GM18867 (cell line): Measurements from ENCODE around the gene AFF3.
A peak's percentile ranks its signal among the peaks of the same experiment; 100 is the strongest.
"Not testable (repeated sequence)": the region's sequence is repeated elsewhere in the genome, so short reads cannot be mapped to it uniquely, and the experiment has no call there.

Experiments used
- ATAC-seq: cut with Tn5 transposase; IDR thresholded peaks from one replicate; pipeline ENCODE4 v1.9.1; 2021; ENCODE audit warnings: mild to moderate bottlenecking, moderate library complexity; ENCODE audit not compliant: unreplicated experiment

AFF3 gene

DNA sequence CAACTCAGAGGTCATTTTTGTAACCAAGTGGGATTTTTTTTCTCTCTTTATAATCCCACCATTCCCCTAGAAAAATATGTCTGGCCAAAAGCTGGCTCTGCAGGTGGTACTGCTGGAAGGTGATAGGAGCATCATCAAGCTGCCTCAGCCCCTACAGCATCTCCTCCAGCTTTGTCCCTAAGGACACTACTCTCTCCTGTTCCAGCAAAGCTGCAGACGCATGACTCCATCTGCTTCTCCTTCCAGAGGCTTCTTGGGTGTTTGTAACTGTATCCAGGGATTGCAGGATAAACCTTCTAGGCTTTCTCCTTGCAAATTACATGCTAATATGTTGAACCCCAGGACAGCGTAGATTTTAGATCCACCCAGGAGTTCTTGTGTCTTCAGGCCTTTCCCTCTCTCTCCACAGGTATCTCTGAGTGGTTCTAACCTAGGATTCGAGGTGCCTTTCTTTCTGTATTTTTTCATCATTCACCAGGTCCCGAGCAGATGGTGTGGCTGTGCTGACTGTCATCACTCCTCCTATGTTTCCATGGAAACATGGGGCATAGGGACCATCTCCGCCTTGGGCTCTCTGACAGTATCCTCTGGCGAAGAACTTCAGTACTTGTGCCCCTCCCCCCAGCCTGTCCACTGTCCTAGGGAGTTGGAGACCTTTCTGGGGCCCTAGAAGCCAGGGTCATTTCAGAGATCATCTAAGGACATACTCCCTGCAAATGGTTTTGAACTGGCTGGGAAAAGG lies 34.3 kb downstream of the AFF3 start:
- no peak for ATAC-seq

DNA sequence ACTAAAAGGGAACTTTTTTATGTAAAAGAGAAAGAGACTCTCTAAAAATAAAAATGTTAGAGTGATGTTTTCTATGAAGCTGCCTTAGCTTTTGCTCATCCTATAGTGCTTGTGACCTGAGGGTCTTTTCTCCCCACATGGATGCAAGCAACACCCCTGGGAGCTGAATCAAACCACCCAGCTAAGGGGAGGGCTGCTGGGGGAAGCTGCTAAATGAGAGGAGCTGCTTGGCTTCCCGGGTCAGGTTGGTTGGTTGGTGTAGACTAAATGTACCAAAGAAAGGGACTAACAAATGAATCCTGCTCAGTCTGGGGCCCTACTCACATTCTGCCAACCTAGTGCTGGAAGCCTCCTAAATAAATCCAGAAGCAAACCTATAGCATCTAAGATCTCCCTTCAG lies 35.0 kb downstream of the AFF3 start:
- no peak for ATAC-seq

- ATAC-seq: no peak
These were observed 35.9 kb downstream of the AFF3 start for GRCh38 chr2:100106460-100106859.

- ATAC-seq: no peak
These were observed 36.7 kb downstream of the AFF3 start for GRCh38 chr2:100105678-100106054.

- no peak for ATAC-seq
These were observed 37.4 kb downstream of the AFF3 start for GRCh38 chr2:100104718-100105677.

GRCh38 chr2:100104265-100104664 lies 38.1 kb downstream of the AFF3 start:
- not testable (repeated sequence) for ATAC-seq

DNA sequence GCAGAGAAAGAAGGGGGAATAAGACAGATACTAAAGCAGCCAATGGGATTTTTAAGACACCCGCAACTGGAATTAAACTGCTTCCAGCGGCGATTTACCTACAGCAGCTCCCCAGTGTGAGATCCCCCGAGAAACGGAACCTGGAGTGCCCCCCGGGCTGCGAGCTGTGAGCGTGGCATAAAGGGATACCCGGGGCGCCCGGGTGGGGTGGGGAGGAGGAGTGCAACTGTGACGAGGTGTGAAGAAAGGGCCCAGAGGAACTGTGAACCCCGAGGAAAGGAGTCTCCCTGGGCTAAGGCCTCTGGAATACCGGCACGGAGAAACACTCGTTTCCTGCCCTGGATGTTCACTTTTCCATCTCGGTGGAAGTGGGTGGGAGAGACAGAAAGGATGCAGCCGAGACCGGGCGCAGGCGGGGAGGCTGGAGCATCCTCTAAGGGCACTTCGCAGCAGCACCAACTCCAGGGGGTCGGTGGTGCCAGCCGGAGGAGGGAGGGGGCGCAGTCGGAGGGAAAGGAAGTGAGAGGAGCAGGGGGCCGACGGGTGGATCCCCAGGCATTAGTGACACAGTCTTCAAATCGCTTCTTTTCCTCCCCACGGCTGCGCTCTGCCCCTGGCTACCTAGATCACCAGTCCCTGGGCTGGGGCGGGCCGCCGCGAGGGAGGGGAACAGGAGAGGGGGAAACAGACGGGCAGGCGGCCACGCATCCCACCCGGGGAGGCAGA lies 38.7 kb downstream of the AFF3 start:
- ATAC-seq: not testable (repeated sequence)

DNA sequence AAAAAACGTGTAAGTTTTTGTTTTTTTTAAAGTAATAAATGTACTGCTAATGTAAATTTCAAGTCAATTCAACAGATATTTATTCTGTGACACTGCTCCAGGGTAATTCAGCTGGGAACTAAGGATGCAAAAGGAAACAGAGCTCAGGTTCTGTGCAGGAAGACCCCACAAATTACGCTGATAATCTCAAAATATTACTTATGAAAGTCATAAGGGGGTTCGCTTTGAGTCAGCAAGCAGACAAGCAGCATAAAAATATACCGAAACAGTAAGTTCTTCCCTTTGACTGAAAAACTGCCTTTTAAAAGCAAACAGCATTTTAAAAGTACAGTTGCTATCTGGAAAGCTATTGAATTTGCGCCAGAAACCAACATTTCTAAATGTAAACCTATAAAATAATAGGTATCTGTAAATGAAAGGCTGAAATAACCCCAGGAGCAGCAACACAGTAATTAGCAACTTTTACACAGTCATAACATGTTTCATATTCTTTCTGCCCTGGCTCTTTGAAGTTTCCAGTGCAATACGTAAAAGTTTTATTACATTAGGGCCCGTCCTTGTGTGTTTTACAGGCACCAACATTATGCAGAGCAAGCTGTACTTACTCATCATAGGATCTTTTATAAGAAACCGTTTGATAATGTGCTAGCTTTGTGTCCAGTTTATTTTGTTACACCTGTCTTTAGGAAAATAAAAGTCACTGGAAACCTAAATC lies 39.8 kb downstream of the AFF3 start:
- peak; percentile 48 for ATAC-seq

DNA sequence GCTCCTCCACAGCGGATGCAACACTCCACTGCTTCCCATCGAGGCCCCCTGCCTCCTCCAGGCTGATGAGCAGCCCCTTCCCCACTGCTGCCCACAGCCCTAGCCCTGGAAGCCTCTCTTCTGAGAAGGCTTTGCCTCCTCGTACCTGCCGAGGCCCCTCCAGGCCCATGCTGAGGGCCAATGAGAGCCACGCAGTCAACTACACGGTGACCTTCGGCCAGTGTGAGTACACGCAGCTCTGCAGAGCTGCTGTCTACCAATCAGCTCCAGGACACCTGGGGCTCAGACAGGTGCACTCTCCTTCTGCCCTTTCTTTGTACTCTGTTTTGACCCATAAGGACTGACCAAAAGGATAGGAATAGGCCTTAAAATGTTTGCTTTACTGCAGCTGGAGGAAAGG lies 43.5 kb downstream of the AFF3 start:
- ATAC-seq: not testable (repeated sequence)

DNA sequence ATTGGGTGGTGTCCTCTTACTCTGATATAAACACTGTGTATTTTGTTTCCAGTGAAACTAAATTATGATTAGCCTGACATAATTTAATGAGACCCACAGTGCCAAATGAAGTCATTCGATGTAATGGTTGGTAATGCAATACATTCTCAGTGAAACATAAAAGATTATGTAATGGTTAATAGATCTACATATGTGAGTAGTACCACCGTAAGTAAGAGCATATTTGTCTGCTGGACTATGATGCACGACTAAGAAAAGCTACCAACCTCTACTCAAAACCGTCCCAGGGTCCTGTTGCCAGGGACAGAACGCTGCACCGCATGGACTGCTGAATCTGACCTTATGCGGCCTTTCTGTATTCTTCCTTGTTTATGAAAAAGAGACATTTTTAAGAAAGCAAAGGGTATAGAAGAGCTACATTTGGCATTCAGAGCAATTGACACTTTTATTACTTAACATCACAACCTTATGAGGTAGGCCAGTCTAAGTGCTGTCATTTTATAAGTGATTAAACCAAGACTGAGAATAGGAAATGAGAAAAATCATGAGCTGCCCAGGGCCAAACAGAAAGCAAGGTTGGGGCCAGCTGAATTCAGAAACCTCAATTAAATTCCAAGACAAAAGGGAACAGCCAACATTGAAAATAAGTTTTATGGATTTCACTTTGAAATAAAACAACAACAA lies 44.6 kb downstream of the AFF3 start:
- ATAC-seq: not testable (repeated sequence)

- ATAC-seq: not testable (repeated sequence)
These were observed 46.5 kb downstream of the AFF3 start for GRCh38 chr2:100095845-100096244.

GRCh38 chr2:100091807-100092206 lies 50.6 kb downstream of the AFF3 start:
- ATAC-seq: not testable (repeated sequence)

GRCh38 chr2:100085744-100086143 lies 56.6 kb downstream of the AFF3 start:
- ATAC-seq: not testable (repeated sequence)

DNA sequence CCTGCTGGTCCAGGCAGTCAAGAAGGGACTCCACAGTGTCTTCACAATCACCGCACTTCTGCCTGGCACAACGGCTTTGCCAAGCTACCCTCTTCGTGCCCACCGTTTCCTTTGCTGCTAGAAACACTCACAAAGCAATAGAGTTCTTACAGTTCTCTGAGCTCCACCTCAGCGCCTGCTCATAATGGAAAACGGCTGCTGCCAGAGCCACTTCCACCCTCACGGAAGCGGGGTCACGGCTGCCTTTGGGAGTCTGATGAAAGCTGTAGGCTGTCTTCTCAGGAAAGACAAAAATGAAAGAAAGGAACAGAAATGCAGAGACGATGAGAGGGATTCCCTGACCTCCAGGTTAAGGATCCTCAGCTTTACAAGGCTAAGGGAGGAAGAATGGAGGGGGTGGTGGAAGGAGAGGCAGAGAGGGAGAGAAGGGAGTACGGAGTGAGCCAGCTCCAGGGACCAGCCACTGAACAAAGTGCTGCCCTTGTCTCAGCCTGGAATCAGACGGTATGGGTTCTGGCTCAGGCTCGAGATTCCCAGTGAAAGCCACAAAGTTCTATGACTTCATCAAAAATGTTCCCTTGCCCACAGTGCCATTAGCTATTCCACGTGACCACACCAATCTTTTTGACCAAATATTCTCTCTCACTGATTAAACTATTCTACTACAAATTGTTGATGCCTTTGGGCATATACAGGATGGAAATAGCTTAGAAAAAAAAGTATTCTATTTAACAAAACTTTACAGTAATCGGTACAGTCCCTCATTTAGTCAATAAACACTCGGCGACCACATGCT lies 58.8 kb downstream of the AFF3 start:
- not testable (repeated sequence) for ATAC-seq

DNA sequence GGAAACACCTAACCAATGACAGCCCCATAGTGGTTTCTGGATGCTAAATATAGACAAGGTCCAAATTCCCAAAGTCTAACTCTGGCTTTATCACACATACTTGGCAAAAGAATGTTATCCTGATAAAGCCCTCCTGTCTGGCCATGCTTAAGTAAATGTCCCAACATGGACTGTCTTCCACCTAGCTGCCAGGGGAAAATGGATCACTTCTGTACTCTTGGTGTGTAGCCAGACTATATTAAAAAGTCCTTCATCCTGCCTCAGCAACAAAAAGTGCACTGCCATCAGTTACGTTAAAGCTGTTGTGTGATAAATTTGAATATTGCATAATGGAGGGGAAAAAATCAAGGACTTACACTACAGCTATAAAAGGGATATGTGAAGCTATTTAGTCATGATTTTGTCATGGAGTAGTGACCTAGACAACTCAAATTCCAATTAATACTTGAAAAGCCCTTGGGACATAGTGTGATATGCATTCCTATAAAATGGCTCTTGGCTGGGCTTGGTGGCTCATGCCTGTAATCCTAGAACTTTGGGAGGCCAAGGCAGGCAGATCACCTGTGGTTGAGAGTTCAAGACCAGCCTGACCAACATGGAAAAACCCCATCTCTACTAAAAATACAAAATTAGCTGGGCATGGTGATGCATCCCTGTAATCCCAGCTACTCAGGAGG lies 60.0 kb downstream of the AFF3 start:
- ATAC-seq: not testable (repeated sequence)

DNA sequence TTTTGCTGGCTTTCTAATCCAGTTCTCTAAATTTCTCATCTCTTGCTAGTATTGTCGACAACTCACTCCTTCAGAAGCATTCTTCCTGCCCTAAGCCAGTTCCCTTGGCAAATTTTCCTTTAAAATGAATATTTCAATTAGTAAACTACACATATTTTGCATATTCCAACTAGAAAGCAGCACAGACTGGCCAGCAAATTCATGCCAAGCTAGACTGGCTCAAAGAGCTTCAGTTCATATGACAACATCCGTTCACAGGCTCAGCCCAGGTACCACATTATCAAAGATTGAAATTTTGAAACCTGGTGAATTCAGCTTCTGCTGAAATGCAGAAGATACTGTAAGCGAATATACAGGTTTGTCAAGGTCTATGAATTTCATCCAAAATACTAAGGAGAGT lies 64.5 kb downstream of the AFF3 start:
- no peak for ATAC-seq

DNA sequence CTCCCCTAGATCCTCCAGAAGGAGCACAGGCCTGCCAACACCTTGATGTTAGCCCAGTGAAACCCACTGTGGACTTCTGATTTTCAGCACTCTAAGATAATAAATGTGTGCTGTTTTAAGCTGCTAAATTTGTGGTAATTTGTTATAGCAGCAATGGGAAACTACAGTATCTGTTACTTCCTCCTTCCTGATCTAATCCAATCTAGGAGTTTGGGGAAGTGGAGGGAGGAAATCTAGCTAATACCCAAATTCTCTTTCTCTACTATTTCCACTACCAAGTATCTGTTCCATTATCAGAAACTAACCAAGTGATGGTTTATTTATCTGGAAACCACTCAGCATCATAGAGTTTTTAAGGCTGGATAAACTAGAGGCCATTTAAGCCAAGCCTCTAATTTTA lies 64.9 kb downstream of the AFF3 start:
- ATAC-seq: no peak

- no peak for ATAC-seq
These were observed 66.9 kb downstream of the AFF3 start for GRCh38 chr2:100075532-100075931.

GRCh38 chr2:100073110-100073509 lies 69.3 kb downstream of the AFF3 start:
- ATAC-seq: no peak
